NCI-H524 (cell line): ENCODE measurements around the gene GAB1.

Source experiments
- DNase-seq, 2 experiments: peaks; one replicate each; lab custom pipeline; 2025; lab: John Stamatoyannopoulos, UW

The GAB1 gene

GRCh38 chr4:143417679-143418403 is 81.2 kb downstream of the GAB1 start:
- no peak for DNase-seq

- DNase-seq = no peak
Measured at GRCh38 chr4:143420227-143420626, 83.6 kb downstream of the GAB1 start.

- no peak for DNase-seq
Measured at GRCh38 chr4:143421609-143422008, 84.9 kb downstream of the GAB1 start.

- DNase-seq = no peak
Measured at GRCh38 chr4:143424276-143424675, 87.6 kb downstream of the GAB1 start.

- DNase-seq = no peak
Measured at GRCh38 chr4:143431526-143432257, 95.0 kb downstream of the GAB1 start.

GRCh38 chr4:143432258-143432591 is 95.5 kb downstream of the GAB1 start:
- no peak for DNase-seq

- no peak for DNase-seq
Measured at GRCh38 chr4:143433231-143433630, 96.6 kb downstream of the GAB1 start.

- no peak for DNase-seq
Measured at GRCh38 chr4:143435955-143436354, 99.3 kb downstream of the GAB1 start.

GRCh38 chr4:143437476-143437875 is 100.8 kb downstream of the GAB1 start:
- no peak for DNase-seq

GRCh38 chr4:143437937-143438336 is 101.3 kb downstream of the GAB1 start:
- peak; percentile 8 to 50 for DNase-seq

- no peak for DNase-seq
Measured at GRCh38 chr4:143438710-143439109, 102.0 kb downstream of the GAB1 start.

GRCh38 chr4:143441109-143441508 is 104.4 kb downstream of the GAB1 start:
- no peak for DNase-seq

- no peak for DNase-seq
Measured at GRCh38 chr4:143441678-143442077, 105.0 kb downstream of the GAB1 start.

GRCh38 chr4:143443728-143444127 is 107.1 kb downstream of the GAB1 start:
- DNase-seq = no peak

GRCh38 chr4:143451186-143451585 is 114.5 kb downstream of the GAB1 start:
- DNase-seq = no peak

- DNase-seq = no peak
Measured at GRCh38 chr4:143455211-143455610, 118.5 kb downstream of the GAB1 start.

- no peak for DNase-seq
Measured at GRCh38 chr4:143458966-143459365, 122.3 kb downstream of the GAB1 start.

GRCh38 chr4:143473334-143474126 is 136.9 kb downstream of the GAB1 start:
- DNase-seq = no peak

- DNase-seq = no peak
Measured at GRCh38 chr4:143477487-143477886, 140.8 kb downstream of the GAB1 start.

- DNase-seq = no peak
Measured at GRCh38 chr4:143481361-143481760, 144.7 kb downstream of the GAB1 start.

GRCh38 chr4:143482840-143483239 is 146.2 kb downstream of the GAB1 start:
- peak; percentile 0 to 2 for DNase-seq

GRCh38 chr4:143486314-143486713 is 149.6 kb downstream of the GAB1 start:
- DNase-seq = no peak

- no peak for DNase-seq
Measured at GRCh38 chr4:143488687-143489086, 152.0 kb downstream of the GAB1 start.
